ENCODE data around the gene RAB39A. TPM values are rescaled to one million over a fixed set of nuclear protein-coding genes. Genes with fewer than 3 reads are reported as not detected.

The RAB39A gene
- total RNA-seq, 5 donors from 2014 or later (not counting 1 experiment from before 2014, with no cell fraction given): 0.13 TPM; not detected in 4

DNA sequence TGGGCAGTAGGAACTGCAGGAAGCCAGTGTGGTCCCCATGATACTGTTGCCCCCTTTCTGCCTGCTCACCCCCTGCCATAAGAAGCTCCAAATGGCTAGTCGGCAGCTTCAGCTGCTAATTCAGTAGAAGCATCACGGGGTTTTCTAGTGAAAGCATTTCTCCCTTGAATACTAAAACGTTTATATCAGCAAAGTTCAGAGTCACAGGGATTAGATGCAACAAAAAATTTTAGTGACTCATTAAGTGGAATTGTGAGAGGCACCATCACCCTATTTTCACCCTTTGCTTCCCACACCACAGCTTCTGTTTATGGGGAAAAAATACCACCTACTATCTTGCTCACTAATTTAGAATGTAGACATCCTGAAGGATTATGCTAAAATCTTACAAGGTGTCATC lies 25.2 kb downstream of the RAB39A start:
- Mint-ChIP-seq H3K27me3 (peaks cover 12 to 23% of the 10 kb centered on the region in 2 donors), H3K4me3 (no peak overlapping the region), H3K4me1 (no peaks in the 10 kb centered on the region), H3K27ac (no peak overlapping the region), H3K36me3 (no peaks in the 10 kb centered on the region), H3K9me3 (no peaks in the 10 kb centered on the region)
- ATAC-seq (replicated peaks in 1 of 4) (no peak), DNase-seq (no peak)
- peaks cover 0 to 5% of the 10 kb centered on the region in 2 experiments for H3K27me3 ChIP-seq (replicated peaks in 1 of 2; ENCODE audit: control insufficient read depth in 2 of 2, extremely low read depth in 1 of 2, insufficient read depth in 2 of 2, low read length in 1 of 2)
- no peaks in the 10 kb centered on the region for H3K4me1 ChIP-seq (ENCODE audit: control insufficient read depth in 1 of 2, extremely low read depth in 1 of 2, insufficient read depth in 2 of 2, low read length in 2 of 2)
- H3K36me3 ChIP-seq (ENCODE audit: control insufficient read depth in 2 of 2, extremely low read depth in 1 of 2, insufficient read depth in 1 of 2, low read length in 1 of 2): no peaks in the 10 kb centered on the region
- ChIA-PET POLR2A (no interaction called here), CTCF (no interaction called here)
- H3K9me3 ChIP-seq: no peaks in the 10 kb centered on the region
- no peak overlapping the region for H3K27ac ChIP-seq (ENCODE audit: low read length)
- no peak overlapping the region for H3K4me3 ChIP-seq (ENCODE audit: control insufficient read depth in 1 of 2, extremely low read depth in 1 of 2, low read length in 1 of 2)
- WGBS (ENCODE audit: insufficient coverage): no CpG with 5 or more reads among the region's 3 CpGs

DNA sequence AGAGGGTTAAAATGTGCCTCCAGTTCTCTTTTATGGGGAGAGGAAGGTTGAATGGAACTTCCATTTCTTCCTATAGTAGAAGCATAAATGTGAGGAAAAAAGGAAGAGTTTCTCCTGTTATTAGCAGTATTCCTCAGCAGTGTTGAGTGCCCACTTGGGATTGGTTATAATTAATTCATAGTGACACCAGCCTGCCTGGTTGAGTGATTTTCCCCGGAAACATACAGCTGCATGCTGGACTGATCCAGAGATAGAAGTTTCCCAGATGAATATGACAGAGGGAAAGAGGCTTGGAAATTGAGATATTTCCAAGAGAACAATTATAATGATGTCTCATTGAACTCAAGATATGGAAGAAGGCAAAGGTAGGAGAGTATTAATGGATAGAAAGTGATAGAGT lies 28.3 kb downstream of the RAB39A start:
- 100% methylated on average over 1 of the region's 1 CpG for WGBS (ENCODE audit: insufficient coverage)
- no peaks in the 10 kb centered on the region for H3K9me3 Mint-ChIP-seq
- Histone ChIP-seq H3K4me3 (ENCODE audit: control insufficient read depth in 1 of 2, extremely low read depth in 1 of 2, low read length in 1 of 2) (no peak overlapping the region), H3K9me3 (no peaks in the 10 kb centered on the region), H3K27ac (ENCODE audit: low read length) (no peak overlapping the region), H3K36me3 (ENCODE audit: control insufficient read depth in 2 of 2, extremely low read depth in 1 of 2, insufficient read depth in 1 of 2, low read length in 1 of 2) (no peaks in the 10 kb centered on the region), H3K27me3 (replicated peaks in 1 of 2; ENCODE audit: control insufficient read depth in 2 of 2, extremely low read depth in 1 of 2, insufficient read depth in 2 of 2, low read length in 1 of 2) (peaks cover 0 to 5% of the 10 kb centered on the region in 2 experiments), H3K4me1 (ENCODE audit: control insufficient read depth in 1 of 2, extremely low read depth in 1 of 2, insufficient read depth in 2 of 2, low read length in 2 of 2) (no peaks in the 10 kb centered on the region)
- peaks cover 12 to 24% of the 10 kb centered on the region in 2 donors for H3K27me3 Mint-ChIP-seq
- H3K4me1 Mint-ChIP-seq: no peaks in the 10 kb centered on the region
- ATAC-seq (replicated peaks in 1 of 4): no peak
- no peaks in the 10 kb centered on the region for H3K36me3 Mint-ChIP-seq
- ChIA-PET POLR2A (no interaction called here), CTCF (no interaction called here)
- no peak overlapping the region for H3K27ac Mint-ChIP-seq
- DNase-seq: no peak
- no peak overlapping the region for H3K4me3 Mint-ChIP-seq

- Mint-ChIP-seq H3K9me3 (no peaks in the 10 kb centered on the region), H3K36me3 (no peaks in the 10 kb centered on the region), H3K27ac (no peak overlapping the region), H3K27me3 (peaks cover 12 to 24% of the 10 kb centered on the region in 2 donors), H3K4me1 (no peaks in the 10 kb centered on the region), H3K4me3 (no peak overlapping the region)
- DNase-seq (no peak), ATAC-seq (replicated peaks in 1 of 4) (no peak)
- Histone ChIP-seq H3K27me3 (replicated peaks in 1 of 2; ENCODE audit: control insufficient read depth in 2 of 2, extremely low read depth in 1 of 2, insufficient read depth in 2 of 2, low read length in 1 of 2) (peaks cover 0 to 5% of the 10 kb centered on the region in 2 experiments), H3K27ac (ENCODE audit: low read length) (no peak overlapping the region), H3K36me3 (ENCODE audit: control insufficient read depth in 2 of 2, extremely low read depth in 1 of 2, insufficient read depth in 1 of 2, low read length in 1 of 2) (no peaks in the 10 kb centered on the region), H3K9me3 (no peaks in the 10 kb centered on the region), H3K4me1 (ENCODE audit: control insufficient read depth in 1 of 2, extremely low read depth in 1 of 2, insufficient read depth in 2 of 2, low read length in 2 of 2) (no peaks in the 10 kb centered on the region), H3K4me3 (ENCODE audit: control insufficient read depth in 1 of 2, extremely low read depth in 1 of 2, low read length in 1 of 2) (no peak overlapping the region)
- POLR2A ChIA-PET: no interaction called here
- 0% methylated on average over 1 of the region's 1 CpG for WGBS (ENCODE audit: insufficient coverage)
- CTCF ChIA-PET: no interaction called here
These were observed 28.9 kb downstream of the RAB39A start for GRCh38 chr11:107957109-107957588.

DNA sequence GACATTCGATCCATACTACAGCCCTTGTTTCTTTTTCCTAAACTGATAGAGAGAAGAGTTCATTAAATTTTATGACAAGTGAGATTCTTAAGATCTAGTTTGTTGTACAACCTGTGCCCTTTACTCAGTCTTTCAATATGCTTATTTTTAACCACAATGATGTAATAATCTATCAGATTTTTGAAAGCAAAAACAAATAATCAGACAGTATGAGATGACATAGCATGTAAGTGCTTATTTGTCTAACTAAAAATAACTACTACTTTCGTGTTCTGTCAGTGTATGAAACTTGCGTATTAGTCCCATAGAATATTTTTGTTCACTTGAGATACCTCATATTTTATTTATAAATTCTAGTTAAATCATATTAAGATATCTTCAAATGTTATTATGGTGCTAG lies 33.2 kb downstream of the RAB39A start:
- CTCF ChIA-PET: no interaction called here
- no peak for ATAC-seq (replicated peaks in 1 of 4)

GRCh38 chr11:107962181-107962580 lies 33.9 kb downstream of the RAB39A start:
- no peaks in the 10 kb centered on the region for H3K4me1 ChIP-seq (ENCODE audit: control insufficient read depth in 1 of 2, extremely low read depth in 1 of 2, insufficient read depth in 2 of 2, low read length in 2 of 2)
- no CpG with 5 or more reads among the region's 1 CpG for WGBS (ENCODE audit: insufficient coverage)
- peaks cover 9 to 13% of the 10 kb centered on the region in 2 donors for H3K27me3 Mint-ChIP-seq
- H3K27ac ChIP-seq (ENCODE audit: low read length): no peak overlapping the region
- H3K9me3 Mint-ChIP-seq: no peaks in the 10 kb centered on the region
- ChIA-PET CTCF (no interaction called here), POLR2A (no interaction called here)
- no peaks in the 10 kb centered on the region for H3K36me3 ChIP-seq (ENCODE audit: control insufficient read depth in 2 of 2, extremely low read depth in 1 of 2, insufficient read depth in 1 of 2, low read length in 1 of 2)
- no peak overlapping the region for H3K27ac Mint-ChIP-seq
- ATAC-seq (replicated peaks in 1 of 4) (no peak), DNase-seq (no peak)
- H3K36me3 Mint-ChIP-seq: no peaks in the 10 kb centered on the region
- H3K27me3 ChIP-seq (replicated peaks in 1 of 2; ENCODE audit: control insufficient read depth in 2 of 2, extremely low read depth in 1 of 2, insufficient read depth in 2 of 2, low read length in 1 of 2): no peaks in the 10 kb centered on the region
- no peaks in the 10 kb centered on the region for H3K9me3 ChIP-seq
- no peak overlapping the region for H3K4me3 ChIP-seq (ENCODE audit: control insufficient read depth in 1 of 2, extremely low read depth in 1 of 2, low read length in 1 of 2)
- H3K4me1 Mint-ChIP-seq: no peaks in the 10 kb centered on the region
- H3K4me3 Mint-ChIP-seq: no peak overlapping the region

More for the DNA sequence above, 33.2 kb downstream of the RAB39A start:
- Histone ChIP-seq H3K27me3 (replicated peaks in 1 of 2; ENCODE audit: control insufficient read depth in 2 of 2, extremely low read depth in 1 of 2, insufficient read depth in 2 of 2, low read length in 1 of 2) (no peaks in the 10 kb centered on the region), H3K4me3 (ENCODE audit: control insufficient read depth in 1 of 2, extremely low read depth in 1 of 2, low read length in 1 of 2) (no peak overlapping the region), H3K4me1 (ENCODE audit: control insufficient read depth in 1 of 2, extremely low read depth in 1 of 2, insufficient read depth in 2 of 2, low read length in 2 of 2) (no peaks in the 10 kb centered on the region), H3K36me3 (ENCODE audit: control insufficient read depth in 2 of 2, extremely low read depth in 1 of 2, insufficient read depth in 1 of 2, low read length in 1 of 2) (no peaks in the 10 kb centered on the region), H3K9me3 (no peaks in the 10 kb centered on the region), H3K27ac (ENCODE audit: low read length) (no peak overlapping the region)
- Mint-ChIP-seq H3K4me3 (no peak overlapping the region), H3K4me1 (no peaks in the 10 kb centered on the region), H3K27me3 (peaks cover 14 to 18% of the 10 kb centered on the region in 2 donors), H3K9me3 (no peaks in the 10 kb centered on the region), H3K27ac (no peak overlapping the region), H3K36me3 (no peaks in the 10 kb centered on the region)
- DNase-seq: no peak
- WGBS (ENCODE audit: insufficient coverage): no CpG with 5 or more reads among the region's 3 CpGs
- POLR2A ChIA-PET: no interaction called here

DNA sequence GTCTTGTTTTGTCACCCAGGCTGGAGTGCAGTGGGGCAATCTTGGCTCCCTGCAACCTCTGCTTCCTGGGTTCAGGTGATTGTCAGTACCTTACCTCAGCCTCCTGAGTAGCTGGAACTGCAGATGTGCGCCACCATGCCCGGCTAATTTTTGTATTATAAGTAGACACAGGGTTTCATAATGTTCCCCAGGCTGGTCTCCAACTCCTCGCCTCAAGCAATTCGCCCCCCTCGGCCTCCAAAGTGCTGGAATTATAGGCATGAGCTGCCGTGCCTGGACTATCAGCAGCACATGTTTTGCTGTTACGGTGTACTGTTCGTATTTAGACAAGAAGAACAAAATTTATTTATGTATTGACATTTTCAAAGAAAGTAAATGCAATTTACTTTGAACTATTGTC lies 34.8 kb downstream of the RAB39A start:
- Mint-ChIP-seq H3K4me1 (no peaks in the 10 kb centered on the region), H3K4me3 (no peak overlapping the region), H3K9me3 (no peaks in the 10 kb centered on the region), H3K27me3 (peaks cover 5 to 8% of the 10 kb centered on the region in 2 donors), H3K27ac (no peak overlapping the region), H3K36me3 (no peaks in the 10 kb centered on the region)
- Histone ChIP-seq H3K36me3 (ENCODE audit: control insufficient read depth in 2 of 2, extremely low read depth in 1 of 2, insufficient read depth in 1 of 2, low read length in 1 of 2) (no peaks in the 10 kb centered on the region), H3K4me3 (ENCODE audit: control insufficient read depth in 1 of 2, extremely low read depth in 1 of 2, low read length in 1 of 2) (no peak overlapping the region), H3K9me3 (no peaks in the 10 kb centered on the region), H3K27me3 (replicated peaks in 1 of 2; ENCODE audit: control insufficient read depth in 2 of 2, extremely low read depth in 1 of 2, insufficient read depth in 2 of 2, low read length in 1 of 2) (no peaks in the 10 kb centered on the region), H3K4me1 (ENCODE audit: control insufficient read depth in 1 of 2, extremely low read depth in 1 of 2, insufficient read depth in 2 of 2, low read length in 2 of 2) (no peaks in the 10 kb centered on the region), H3K27ac (ENCODE audit: low read length) (no peak overlapping the region)
- DNase-seq (no peak), ATAC-seq (replicated peaks in 1 of 4) (no peak)
- ChIA-PET CTCF (no interaction called here), POLR2A (no interaction called here)
- WGBS (ENCODE audit: insufficient coverage): 72% methylated on average over 4 of the region's 8 CpGs

GRCh38 chr11:107969219-107969618 lies 41.0 kb downstream of the RAB39A start:
- Mint-ChIP-seq H3K27ac (peak overlapping the region in 1 of 2 donors; percentile 24), H3K4me3 (no peak overlapping the region), H3K9me3 (no peaks in the 10 kb centered on the region), H3K27me3 (peaks cover 0 to 4% of the 10 kb centered on the region in 2 donors), H3K36me3 (no peaks in the 10 kb centered on the region), H3K4me1 (no peaks in the 10 kb centered on the region)
- Histone ChIP-seq H3K4me3 (ENCODE audit: control insufficient read depth in 1 of 2, extremely low read depth in 1 of 2, low read length in 1 of 2) (no peak overlapping the region), H3K9me3 (no peaks in the 10 kb centered on the region), H3K27ac (ENCODE audit: low read length) (no peak overlapping the region), H3K36me3 (ENCODE audit: control insufficient read depth in 2 of 2, extremely low read depth in 1 of 2, insufficient read depth in 1 of 2, low read length in 1 of 2) (no peaks in the 10 kb centered on the region), H3K4me1 (ENCODE audit: control insufficient read depth in 1 of 2, extremely low read depth in 1 of 2, insufficient read depth in 2 of 2, low read length in 2 of 2) (no peaks in the 10 kb centered on the region), H3K27me3 (replicated peaks in 1 of 2; ENCODE audit: control insufficient read depth in 2 of 2, extremely low read depth in 1 of 2, insufficient read depth in 2 of 2, low read length in 1 of 2) (peaks cover 0 to 7% of the 10 kb centered on the region in 2 experiments)
- DNase-seq (no peak), ATAC-seq (replicated peaks in 1 of 4) (no peak)
- ChIA-PET POLR2A (no interaction called here), CTCF (interaction anchor here (0.6 kb wide), 2 partner anchors 160 to 361 kb away, joined by 3 read pairs; no protein-coding TSS in a partner anchor)

Data from T-cell (primary cell).